Stimulated activated naive CD8-positive, alpha-beta T cell treated with anti-CD3 and anti-CD28 coated beads, Interleukin-15, Interleukin-2, amounts not matched to agents 100 ng/mL and 50 ng/mL, for 24 hours (primary cell): ENCODE measurements around the gene WBP2.

ENCODE experiments used
- H3K27ac Mint-ChIP-seq: one replicate; pipeline ENCODE4 v1.8.0; 2021; ENCODE audit warnings: mild to moderate bottlenecking, mixed read lengths
- H3K27me3 Mint-ChIP-seq: one replicate; pipeline ENCODE4 v1.8.0; 2021; ENCODE audit warnings: mixed read lengths
- H3K36me3 Mint-ChIP-seq: one replicate; pipeline ENCODE4 v1.8.0; 2021; ENCODE audit warnings: low read depth, mixed read lengths
- H3K4me1 Mint-ChIP-seq: one replicate; pipeline ENCODE4 v1.8.0; 2021; ENCODE audit warnings: low read depth, mixed read lengths
- H3K4me3 Mint-ChIP-seq: one replicate; pipeline ENCODE4 v1.8.0; 2021; ENCODE audit warnings: mild to moderate bottlenecking, mixed read lengths
- H3K9me3 Mint-ChIP-seq: one replicate; pipeline ENCODE4 v1.8.0; 2021; ENCODE audit warnings: mixed read lengths

WBP2 gene

DNA sequence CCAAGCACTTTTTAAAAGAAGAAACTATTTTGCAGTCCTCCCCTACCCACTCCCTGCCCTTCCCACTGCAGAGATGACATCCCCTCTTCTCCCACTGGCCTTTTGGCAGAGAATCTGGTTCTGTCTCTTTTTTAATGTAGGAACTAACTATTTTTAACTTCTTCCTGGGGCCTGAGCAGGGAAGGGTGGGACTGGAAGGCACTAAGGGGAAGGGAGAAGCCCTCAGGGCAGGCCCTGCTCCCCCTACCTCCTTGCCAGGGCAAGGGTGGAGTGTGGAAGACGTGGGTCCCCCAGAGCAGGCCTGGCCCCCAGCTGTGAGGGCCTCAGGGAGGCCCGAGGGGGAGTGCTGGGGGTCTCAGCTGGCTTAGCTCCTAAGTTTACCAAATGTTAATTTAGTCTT is 30.5 kb downstream of the WBP2 start:
- Mint-ChIP-seq H3K27ac (no peak overlapping the region), H3K36me3 (peaks cover 18% of the 10 kb centered on the region), H3K4me1 (peaks cover 21% of the 10 kb centered on the region)

DNA sequence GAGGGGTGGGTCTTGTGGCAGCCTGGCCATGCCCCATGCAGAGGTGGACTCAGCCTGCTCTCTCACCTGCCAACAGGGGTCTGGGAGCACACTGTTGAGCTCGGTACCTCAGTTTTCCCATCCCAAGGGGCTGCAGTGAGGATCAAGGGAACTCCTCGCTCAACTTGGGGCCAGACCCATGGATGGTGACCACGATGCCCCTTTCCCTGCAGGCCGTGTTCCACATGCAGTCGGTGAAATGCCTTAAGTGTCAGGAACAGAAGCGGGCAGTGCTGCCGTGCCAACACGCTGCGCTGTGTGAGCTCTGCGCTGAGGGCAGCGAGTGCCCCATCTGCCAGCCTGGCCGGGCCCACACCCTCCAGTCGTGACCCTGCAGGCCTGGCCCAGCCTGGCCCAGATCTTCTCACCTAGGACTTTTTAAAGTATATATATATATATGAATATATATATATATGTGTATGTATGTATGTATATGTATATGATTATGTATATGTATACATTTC is 31.0 kb downstream of the WBP2 start:
- Mint-ChIP-seq H3K4me1 (peaks cover 21% of the 10 kb centered on the region), H3K9me3 (no peaks in the 10 kb centered on the region), H3K27ac (no peak overlapping the region), H3K4me3 (no peak overlapping the region), H3K27me3 (no peaks in the 10 kb centered on the region), H3K36me3 (peaks cover 20% of the 10 kb centered on the region)

More for the DNA sequence above, 30.5 kb downstream of the WBP2 start:
- Mint-ChIP-seq H3K27me3 (no peaks in the 10 kb centered on the region), H3K9me3 (no peaks in the 10 kb centered on the region), H3K4me3 (no peak overlapping the region)

DNA sequence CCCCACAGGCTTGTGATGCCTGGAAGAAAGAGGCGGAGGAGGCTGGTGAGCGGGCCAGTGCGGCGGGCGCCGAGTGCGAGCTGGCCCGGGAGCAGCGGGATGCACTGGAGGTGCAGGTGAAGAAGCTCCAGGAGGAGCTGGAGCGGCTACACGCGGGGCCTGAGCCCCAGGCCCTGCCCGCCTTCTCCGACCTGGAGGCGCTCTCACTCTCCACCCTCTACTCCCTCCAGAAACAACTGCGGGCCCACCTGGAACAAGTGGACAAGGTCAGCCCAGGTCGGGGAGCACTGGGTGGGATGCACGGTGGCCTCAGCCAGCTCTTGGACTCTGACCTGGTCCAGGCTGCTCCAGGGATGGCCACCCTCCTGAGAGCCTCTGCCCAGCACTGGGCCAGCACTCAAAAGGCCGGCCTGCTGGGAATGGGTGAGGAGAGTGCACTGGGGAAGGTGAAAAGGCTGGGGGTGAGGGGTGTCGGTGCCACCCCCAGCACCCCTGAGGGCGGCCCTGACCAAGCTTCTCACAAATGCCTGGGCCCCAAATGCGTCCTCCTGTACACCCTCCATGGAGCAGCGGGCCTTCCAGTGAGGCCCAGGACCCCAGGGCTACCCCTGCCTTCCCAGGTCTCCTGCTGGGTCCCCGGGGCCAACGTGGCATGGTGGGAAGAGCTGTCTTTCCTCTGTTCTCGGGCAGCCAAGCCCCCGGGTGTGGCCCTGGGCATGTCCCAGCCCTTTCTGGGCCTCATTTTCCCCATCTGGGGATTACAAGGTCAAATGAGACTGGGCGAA is 31.7 kb downstream of the WBP2 start:
- peaks cover 21% of the 10 kb centered on the region for H3K4me1 Mint-ChIP-seq
- H3K27ac Mint-ChIP-seq, result no peak overlapping the region
- H3K36me3 Mint-ChIP-seq, result peaks cover 26% of the 10 kb centered on the region
- no peak overlapping the region for H3K4me3 Mint-ChIP-seq
- no peaks in the 10 kb centered on the region for H3K27me3 Mint-ChIP-seq
- no peaks in the 10 kb centered on the region for H3K9me3 Mint-ChIP-seq

DNA sequence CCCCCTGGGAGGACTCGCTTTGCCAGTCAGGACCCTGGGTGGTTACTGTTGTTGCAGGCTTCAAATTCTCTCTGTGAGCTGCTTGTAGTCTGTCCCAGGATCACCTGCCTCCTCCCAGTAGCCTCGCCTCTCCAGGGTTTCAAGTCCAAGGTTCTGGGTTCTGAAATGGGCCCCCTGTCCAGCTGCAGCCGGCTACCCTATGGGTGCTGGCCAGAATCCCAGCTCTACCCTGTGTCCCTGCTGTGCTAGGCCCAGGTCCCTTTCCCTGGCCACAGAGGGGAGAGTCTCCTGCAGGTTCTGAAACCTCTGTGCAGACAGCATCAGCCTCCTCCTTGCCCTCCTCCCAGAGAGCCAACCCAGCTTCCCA is 32.4 kb downstream of the WBP2 start:
- Mint-ChIP-seq H3K27ac (no peak overlapping the region), H3K27me3 (no peaks in the 10 kb centered on the region), H3K36me3 (peaks cover 21% of the 10 kb centered on the region), H3K4me1 (peaks cover 16% of the 10 kb centered on the region), H3K9me3 (no peaks in the 10 kb centered on the region), H3K4me3 (no peak overlapping the region)

DNA sequence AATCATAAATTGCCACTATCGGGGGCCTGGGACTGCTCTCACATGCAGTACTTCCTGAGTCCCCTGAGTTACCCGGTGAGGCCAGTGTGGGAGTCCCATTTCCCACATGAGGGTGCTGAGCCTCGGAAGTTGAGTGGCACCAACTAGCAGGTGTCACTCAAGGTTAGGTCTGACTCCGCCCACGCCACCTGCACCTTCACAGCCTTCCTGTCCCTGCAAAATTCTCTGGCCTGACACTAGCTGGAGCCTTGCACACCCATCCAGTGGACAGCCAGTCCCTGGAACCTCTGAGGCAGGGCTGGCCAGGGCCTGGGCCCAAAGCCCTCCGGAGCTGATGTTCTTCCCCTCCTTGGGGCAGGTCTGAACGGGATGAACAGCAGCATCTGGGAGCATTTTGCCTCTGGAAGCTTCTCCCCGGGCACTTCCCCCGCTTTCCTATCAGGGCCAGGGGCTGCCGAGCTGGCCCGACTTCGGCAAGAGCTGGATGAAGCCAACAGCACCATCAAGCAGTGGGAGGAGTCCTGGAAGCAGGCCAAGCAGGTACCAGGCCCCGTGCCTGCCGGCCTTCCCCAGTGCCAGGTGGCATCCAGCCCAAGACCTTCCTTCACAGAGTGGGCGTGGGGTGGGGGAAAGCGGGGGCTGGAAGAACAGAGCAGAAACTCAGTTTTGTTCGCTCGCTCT is 32.9 kb downstream of the WBP2 start:
- Mint-ChIP-seq H3K4me3 (no peak overlapping the region), H3K27me3 (no peaks in the 10 kb centered on the region), H3K4me1 (peaks cover 16% of the 10 kb centered on the region), H3K36me3 (peaks cover 19% of the 10 kb centered on the region), H3K27ac (peak overlapping the region; percentile 78), H3K9me3 (no peaks in the 10 kb centered on the region)

DNA sequence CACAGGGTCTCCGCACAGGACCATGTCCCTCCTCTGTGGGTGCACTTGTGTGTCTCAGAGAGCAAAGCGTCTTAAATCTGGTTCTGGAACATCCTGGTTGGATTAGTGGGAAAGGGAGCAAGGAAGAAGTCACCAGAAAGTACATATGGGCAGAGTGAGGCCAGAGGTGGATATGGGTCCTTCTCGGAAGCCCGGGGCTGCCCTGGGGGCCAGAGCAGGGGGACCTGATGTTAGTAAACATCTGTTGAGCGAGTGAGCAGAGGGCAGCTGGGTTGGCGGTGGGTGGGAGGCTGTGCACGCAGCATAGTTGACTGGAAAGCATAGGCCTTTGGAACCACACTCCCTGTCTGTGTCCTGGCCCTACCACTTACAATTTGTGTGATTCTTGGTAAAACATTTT is 33.6 kb downstream of the WBP2 start:
- Mint-ChIP-seq H3K27me3 (no peaks in the 10 kb centered on the region), H3K27ac (peak overlapping the region; percentile 78), H3K4me3 (no peak overlapping the region), H3K36me3 (peaks cover 19% of the 10 kb centered on the region), H3K9me3 (no peaks in the 10 kb centered on the region), H3K4me1 (peaks cover 12% of the 10 kb centered on the region)

DNA sequence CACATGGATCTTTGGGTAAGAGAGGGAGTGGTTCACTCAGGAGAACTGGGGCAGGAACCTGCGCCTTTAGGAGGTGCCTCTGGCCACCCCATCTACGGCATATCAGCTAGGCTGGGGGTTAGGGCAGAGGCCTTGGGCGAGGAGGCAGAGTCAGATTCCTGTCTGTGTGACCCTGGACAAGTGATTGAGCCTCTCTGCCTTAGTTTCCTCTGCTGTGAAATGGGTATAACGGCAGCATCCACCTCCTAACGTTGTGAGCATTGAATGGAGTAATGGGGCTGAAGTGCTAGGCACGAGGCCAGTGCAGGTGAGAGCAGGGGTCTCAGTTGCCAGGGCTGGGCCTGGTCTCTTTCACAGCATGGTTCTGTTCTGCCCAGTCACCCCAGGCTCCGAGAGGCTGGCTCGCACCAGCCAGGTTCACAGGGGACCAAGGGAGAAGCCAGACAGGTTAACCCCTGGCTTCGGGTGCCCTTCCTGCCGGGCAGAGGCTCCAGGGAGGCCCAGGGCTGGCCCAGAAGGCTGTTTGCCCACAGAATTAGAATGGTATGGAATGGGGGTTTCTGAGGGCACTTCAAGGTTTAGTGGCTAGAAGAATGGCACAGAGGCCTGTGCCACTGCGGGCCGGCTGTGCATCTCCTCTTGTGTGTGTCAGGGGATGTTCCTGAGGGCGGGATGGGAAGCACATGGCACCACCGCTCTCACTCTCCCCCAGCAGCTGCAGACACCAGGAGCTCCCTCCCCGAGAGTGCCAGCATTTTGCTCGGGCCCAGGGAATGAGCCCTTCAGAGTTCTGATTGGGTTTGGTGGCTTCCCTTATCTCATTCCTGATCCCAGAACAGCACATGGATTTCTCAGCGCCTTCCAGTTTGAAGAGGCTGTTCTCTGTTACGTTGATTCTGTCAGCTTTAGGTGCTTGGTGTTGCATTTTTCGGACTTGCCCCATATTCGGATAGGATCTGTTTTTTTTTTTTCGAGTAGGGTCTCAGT is 34.7 kb downstream of the WBP2 start:
- Mint-ChIP-seq H3K27me3 (no peaks in the 10 kb centered on the region), H3K4me3 (no peak overlapping the region), H3K36me3 (peaks cover 19% of the 10 kb centered on the region), H3K9me3 (no peaks in the 10 kb centered on the region), H3K27ac (no peak overlapping the region), H3K4me1 (peaks cover 12% of the 10 kb centered on the region)

DNA sequence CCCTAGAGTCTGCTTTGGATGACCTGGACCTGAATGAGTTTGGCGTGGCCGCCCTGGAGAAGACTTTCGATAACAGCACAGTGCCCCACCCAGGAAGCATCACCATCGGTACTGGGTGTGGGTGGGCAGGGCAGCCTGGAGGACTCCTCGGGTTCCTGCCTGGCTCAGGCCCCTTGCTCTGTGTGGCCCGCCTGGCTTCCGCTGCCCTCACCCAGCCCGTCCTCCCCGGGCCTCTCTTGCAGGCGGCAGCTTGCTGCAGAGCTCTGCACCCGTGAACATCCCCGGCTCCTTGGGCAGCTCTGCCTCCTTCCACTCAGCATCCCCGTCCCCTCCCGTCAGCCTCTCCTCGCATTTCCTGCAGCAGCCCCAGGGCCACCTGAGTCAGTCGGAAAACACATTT is 35.5 kb downstream of the WBP2 start:
- Mint-ChIP-seq H3K27ac (no peak overlapping the region), H3K4me1 (peaks cover 12% of the 10 kb centered on the region), H3K36me3 (peaks cover 19% of the 10 kb centered on the region), H3K27me3 (no peaks in the 10 kb centered on the region), H3K9me3 (no peaks in the 10 kb centered on the region), H3K4me3 (no peak overlapping the region)

DNA sequence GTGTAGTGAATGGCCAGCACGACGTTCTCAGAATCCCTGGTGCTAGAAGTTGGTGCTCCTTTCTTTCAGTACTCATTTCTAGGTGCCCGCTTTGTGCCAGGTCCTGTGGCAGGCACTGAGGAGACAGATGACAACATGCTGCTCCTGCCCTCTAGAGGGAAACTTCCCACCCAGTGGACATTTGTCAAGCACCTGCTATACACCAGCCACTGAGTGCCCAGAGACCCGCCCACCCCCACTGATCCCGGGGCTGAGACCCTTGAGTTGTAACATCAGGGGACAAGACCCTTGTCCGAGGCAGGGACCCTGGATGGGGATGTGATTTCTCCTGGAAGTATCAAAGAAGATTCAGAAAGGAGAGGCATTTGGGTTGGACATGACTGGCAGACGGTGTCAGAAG is 36.0 kb downstream of the WBP2 start:
- Mint-ChIP-seq H3K27me3 (no peaks in the 10 kb centered on the region), H3K27ac (no peak overlapping the region), H3K4me3 (no peak overlapping the region), H3K9me3 (no peaks in the 10 kb centered on the region), H3K36me3 (peaks cover 25% of the 10 kb centered on the region), H3K4me1 (peaks cover 12% of the 10 kb centered on the region)

DNA sequence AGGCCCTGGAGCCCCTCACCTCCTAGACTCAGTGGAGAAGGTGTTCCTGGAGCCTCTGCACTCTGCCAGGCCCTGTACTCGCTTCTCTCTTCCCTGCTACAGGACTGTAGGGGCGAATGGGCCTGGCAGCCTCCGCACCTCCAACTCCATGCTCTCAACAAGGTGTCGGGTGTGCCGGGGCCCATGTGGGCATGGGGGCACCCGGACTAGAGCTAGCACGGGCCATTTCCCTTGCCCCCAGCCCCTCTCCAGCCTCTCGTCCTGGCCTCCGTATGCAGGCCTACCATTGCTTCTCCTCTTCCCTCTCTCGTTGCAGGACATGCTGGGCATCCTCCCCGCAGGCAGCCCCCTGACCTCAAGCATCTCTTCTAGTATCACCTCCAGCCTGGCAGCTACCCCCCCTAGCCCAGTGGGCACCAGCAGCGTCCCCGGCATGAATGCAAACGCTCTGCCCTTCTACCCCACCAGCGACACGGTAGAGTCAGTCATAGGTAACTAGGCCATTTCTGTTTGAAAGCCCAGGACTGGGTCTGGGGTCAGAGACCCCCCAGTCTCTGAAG is 36.7 kb downstream of the WBP2 start:
- Mint-ChIP-seq H3K27me3 (no peaks in the 10 kb centered on the region), H3K36me3 (peaks cover 30% of the 10 kb centered on the region), H3K27ac (no peak overlapping the region), H3K4me1 (peaks cover 12% of the 10 kb centered on the region), H3K9me3 (no peaks in the 10 kb centered on the region), H3K4me3 (no peak overlapping the region)

DNA sequence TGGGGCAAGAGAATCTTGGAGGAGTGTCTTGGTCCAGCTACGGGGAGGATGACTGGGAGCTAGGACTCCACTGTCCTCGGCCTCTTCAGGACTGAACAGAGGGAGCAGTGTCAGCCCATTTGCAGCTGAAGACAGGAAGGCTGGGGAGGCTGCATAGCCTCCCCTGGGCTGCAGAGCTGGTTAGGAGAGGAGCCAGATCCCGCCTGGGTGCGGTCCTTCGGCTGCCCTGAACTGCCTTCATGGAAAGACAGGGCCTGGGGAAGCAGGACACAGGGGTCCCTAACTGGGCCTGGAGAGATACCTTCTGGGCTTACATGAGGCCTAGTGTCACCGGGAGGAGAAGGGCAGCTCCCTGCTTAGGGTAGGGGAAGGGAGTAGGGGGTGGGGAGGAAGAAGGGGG is 37.6 kb downstream of the WBP2 start:
- H3K4me3 Mint-ChIP-seq, result no peak overlapping the region
- peaks cover 34% of the 10 kb centered on the region for H3K36me3 Mint-ChIP-seq
- no peak overlapping the region for H3K27ac Mint-ChIP-seq
- H3K4me1 Mint-ChIP-seq, result peaks cover 12% of the 10 kb centered on the region
- no peaks in the 10 kb centered on the region for H3K27me3 Mint-ChIP-seq
- H3K9me3 Mint-ChIP-seq, result no peaks in the 10 kb centered on the region

DNA sequence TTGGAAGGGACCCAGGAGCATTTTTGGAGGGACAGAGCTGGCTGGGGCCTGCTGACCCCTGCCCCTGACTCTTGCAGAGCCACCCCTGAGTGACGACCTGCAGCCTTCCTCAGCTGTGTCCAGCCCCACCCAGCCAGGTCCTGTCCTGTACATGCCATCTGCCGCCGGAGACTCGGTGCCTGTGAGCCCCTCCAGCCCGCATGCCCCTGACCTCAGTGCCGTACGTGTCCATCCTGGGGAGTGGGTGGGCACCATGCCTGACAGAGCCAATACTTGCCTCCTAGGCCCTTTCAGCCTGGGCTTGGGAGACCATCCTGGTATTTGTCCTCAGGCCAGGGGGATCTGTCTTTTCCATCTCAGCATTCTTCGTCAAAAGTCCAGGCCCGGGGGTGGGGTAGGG is 38.4 kb downstream of the WBP2 start:
- Mint-ChIP-seq H3K36me3 (peaks cover 35% of the 10 kb centered on the region), H3K4me3 (no peak overlapping the region), H3K4me1 (peaks cover 5% of the 10 kb centered on the region), H3K9me3 (no peaks in the 10 kb centered on the region), H3K27ac (no peak overlapping the region), H3K27me3 (no peaks in the 10 kb centered on the region)

DNA sequence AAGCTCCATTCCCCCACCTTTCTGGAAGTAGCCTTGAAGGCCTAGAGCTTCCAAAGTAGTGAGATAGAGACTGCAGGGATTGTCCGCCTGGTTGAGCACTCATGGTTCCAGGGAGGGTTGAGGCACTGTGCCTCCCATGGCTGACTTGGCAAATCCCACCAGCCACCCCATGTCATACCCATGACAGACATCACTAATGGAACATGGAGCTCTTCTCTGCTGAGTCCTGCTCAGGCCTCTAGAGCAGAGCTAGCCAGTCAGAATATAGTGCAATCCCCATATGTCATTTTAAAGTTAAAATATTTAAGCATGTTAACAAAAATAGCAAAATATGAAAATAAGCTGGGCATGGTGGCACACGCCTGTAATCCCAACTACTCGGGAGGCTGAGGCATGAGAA is 39.7 kb downstream of the WBP2 start:
- peaks cover 31% of the 10 kb centered on the region for H3K36me3 Mint-ChIP-seq
- H3K4me3 Mint-ChIP-seq, result no peak overlapping the region

DNA sequence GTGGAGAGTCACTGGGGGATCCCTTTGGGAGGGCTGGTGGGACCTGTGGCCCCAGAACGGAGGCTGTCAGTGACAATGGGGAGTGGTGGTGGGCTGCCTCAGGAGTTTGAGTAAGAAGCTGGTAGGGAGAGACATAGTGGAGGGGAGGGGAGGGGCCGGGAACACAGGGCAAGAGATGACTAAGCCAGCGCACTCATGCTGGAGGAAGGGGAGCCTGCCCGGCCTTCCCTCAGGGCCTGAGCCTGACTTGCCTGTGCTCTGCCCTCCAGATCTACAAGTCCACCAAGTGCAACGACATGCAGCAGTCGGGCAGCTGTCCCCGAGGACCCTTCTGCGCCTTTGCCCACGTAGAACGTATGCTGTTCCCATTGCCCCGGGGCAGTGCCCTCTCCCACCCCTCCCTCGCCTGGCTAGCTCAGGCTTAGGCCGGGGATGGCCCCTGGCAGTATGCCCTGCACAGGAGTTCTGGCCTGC is 40.2 kb downstream of the WBP2 start:
- Mint-ChIP-seq H3K27me3 (no peaks in the 10 kb centered on the region), H3K9me3 (no peaks in the 10 kb centered on the region), H3K36me3 (peaks cover 30% of the 10 kb centered on the region), H3K4me3 (no peak overlapping the region), H3K27ac (no peak overlapping the region), H3K4me1 (no peaks in the 10 kb centered on the region)

More for the DNA sequence above, 39.7 kb downstream of the WBP2 start:
- Mint-ChIP-seq H3K9me3 (no peaks in the 10 kb centered on the region), H3K27ac (no peak overlapping the region), H3K27me3 (no peaks in the 10 kb centered on the region), H3K4me1 (no peaks in the 10 kb centered on the region)
